NK-92 (cell line): Measurements from ENCODE around the gene TOM1L2.
"Not testable (repeated sequence)": the region's sequence is repeated elsewhere in the genome, so short reads cannot be mapped to it uniquely, and the experiment has no call there.

Experiments
- DNase-seq: peaks from one replicate; lab custom pipeline; 2025; ENCODE audit not compliant: unreplicated experiment; lab: John Stamatoyannopoulos, UW

Gene TOM1L2

GRCh38 chr17:17995887-17996286 lies 23.7 kb upstream of the TOM1L2 start:
- DNase-seq, result not testable (repeated sequence)

DNA sequence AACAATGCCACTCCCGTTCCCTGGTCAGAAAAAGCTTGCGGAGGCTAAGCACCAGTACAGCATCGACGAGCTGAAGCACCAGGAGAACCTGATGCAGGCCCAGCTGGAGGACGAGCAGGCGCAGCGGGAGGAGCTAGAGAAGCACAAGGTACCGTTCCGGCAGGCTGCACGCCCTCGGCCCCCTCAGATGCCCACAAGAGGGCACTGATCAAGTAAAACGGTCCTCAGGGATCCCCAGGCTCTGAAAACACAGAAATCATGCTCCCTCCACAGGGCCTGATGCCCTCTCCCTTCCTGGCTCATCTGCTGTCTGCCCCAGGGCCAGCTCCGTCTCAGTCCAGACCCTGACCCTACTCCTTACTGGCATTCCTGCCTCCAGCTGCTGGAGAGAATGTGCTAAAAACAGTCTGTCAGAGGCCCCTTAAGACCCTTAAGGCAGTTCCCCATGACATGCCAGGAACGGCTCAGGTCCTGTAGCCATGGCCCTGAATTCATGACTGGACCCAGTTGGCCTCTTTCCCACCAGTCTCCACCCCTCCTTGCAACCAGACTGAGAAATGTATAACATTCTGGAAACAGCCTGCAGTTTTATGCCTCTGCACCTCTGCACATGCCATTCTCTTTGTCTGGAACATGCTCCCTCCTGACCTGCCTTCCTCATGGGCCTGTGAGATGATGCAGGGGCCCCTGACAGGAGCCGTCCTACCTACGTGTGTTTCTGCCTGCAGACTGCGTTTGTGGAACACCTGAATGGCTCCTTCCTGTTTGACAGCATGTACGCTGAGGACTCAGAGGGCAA lies 22.3 kb upstream of the TOM1L2 start:
- no peak for DNase-seq

- DNase-seq, result no peak
These were observed 21.7 kb upstream of the TOM1L2 start for GRCh38 chr17:17993852-17994251.

DNA sequence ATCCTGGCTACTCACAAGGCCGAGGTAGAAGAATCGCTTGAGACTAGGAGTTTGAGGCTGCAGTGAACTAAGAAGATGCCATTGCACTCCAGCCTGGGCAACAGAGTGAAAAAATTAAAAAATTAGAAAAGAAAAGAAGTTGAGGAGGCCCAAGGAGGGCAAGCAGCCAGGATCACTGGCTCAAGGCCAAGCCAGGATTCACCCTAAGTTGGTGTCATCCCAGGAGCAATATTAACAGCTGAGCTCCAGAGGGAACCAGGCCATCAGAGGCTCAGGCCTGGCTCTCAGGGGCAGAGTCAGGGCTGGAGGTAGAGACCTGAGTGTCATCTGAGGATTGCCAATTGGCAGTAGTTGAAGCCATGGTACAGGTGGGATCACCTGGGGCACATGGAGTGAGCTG lies 21.2 kb upstream of the TOM1L2 start:
- no peak for DNase-seq

DNA sequence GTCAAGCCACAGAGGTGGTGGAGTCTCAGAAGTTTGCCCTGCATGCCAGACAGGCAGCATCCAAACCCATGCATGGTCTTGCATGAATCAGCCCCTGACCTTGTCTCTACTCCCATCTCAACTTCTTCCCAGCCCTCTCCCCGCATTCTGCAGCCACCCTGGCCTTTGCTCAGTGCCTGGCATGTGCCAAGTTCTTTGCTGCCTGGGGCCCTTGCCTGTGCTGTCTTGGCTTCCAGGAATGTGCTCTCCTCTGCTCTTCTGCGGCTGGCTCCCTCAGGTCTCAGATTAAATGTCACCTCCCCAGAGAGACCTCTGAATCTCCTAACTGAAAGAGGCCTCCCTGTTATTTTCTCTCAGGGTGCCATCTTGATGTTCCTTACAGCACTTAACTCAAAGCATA lies 18.1 kb upstream of the TOM1L2 start:
- no peak for DNase-seq

- DNase-seq, result no peak
These were observed 17.4 kb upstream of the TOM1L2 start for GRCh38 chr17:17989618-17990017.

DNA sequence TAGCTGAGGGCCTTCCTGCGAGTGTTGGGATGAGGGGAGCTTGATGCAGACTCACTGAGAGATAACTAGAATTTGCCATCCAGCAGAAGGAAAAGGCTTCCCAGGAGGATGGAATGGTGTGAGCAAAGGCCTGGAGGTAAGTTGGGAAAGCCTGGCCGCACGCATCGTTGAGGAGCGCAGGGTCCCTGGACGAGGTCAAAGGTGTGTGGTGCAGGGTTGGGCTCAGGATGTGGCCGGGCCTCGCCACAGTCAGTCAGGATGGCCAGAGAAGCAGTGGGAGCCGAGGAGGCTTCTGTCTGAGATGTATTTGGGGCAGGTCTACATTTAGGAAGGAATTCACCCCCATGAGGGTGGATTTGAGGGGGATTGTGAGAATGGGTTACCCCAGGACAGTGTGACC lies 16.9 kb upstream of the TOM1L2 start:
- no peak for DNase-seq

DNA sequence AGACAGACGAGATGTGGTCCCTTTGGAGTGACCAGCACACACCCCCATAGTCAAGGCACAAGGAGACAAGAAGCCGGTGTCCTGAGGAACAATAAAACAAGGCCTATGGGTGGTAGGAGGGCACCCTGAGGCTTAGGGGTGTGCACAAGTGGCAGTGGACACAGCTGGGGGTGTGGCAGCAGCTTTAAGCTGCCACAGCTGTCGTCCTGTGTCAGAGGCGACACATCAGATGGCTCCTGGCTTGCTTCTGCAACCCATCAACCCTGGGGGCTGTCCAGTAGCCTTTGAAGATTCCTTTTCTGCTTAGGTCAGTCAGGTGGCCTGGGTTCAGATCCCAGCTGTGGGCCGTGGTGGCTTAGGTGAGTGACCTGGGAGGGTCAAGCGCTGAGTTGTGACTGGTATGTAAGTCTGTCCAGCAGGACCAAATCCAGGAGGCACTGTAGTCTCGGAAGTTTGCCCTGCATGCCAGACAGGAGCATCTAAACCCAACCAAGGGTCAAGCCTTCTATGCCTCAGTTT lies 16.3 kb upstream of the TOM1L2 start:
- DNase-seq, result no peak

GRCh38 chr17:17987901-17988300 lies 15.7 kb upstream of the TOM1L2 start:
- DNase-seq, result no peak

DNA sequence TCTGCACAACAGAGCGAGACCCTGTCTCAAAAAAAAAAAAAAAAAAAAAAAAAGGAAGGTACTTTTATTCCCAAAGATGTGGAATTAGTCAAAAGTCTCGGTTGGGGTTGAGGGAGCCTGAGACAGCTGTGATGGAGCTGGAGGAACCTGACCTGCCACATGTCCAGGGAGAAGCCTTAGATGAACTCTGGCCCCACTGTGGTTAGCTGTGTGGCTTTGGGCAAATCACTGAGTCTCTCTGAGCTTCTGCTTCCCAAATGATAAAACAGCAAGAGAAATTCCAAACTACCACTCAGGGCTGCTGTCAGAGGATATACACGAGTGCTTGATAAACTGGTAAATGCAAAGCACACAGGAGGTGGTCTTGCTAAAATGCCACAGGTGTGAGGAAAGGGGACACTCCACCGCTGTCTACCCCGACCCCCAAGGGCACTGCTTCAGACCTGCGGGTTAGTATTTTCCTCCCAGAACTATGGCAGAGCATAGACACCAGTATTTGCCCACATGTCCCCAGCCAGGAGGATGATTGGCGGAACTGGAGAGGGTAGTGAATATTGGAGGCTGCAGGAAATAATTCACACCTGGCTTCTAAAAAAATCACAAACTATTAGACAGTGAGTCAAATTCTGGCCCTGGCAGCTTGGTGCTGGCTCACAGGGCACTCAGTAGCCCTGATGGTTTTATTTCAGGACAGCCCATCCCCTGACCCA lies 15.1 kb upstream of the TOM1L2 start:
- DNase-seq, result no peak

DNA sequence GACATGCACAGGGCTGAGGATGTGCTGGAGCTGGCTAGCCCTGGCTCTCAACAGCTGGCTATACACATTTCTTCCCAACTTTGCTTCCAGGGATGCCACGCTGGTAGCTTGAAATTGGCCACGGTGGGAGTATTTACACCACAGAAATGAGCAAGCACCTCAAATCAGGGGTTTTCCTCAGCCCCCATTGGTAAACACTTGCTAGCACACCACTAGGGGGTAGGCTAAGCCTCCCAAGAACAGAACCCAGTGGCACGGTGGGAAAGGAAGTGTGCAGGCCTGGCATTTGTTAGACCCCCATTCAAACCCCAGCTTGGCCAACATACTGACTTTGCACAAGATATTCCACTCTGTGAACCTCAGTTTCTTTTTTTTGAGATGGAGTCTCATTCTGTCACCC lies 13.4 kb upstream of the TOM1L2 start:
- DNase-seq, result no peak

DNA sequence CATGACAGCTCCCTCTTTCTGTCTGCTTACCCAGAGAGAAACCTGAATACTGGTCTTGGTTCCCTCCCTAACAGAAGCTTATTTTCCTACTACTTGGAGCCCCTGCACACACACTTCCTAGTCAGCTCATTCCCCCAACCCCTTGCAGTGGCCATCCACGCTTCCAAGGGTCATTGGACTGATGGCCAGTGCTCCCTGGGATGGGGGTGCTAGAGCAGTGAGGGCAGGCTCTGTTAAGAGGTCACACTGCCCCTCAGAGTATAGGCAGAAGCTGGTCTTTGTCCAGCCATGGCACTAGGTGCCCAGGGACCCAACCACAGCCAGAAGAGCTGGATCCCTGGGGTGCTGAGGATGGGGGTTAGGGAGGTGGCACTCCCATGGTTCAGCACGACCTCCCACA lies 13.0 kb upstream of the TOM1L2 start:
- no peak for DNase-seq

DNA sequence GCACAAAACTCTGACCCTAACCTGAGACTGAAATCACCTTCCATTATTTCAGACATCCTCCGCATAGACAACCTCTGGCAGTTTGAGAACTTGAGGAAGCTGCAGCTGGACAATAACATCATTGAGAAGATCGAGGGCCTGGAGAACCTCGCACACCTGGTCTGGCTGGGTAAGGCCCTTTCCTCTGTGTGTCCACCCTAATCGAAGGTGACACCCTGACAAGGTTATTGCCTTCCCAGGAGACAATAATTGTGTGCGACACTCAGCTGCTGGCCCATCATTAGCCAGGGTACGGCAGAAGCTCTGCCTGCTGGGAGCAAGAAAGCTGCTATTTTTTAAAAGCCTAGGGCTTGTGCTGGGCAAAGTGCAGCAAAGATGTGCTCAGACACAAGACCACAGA lies 11.6 kb upstream of the TOM1L2 start:
- DNase-seq, result no peak

DNA sequence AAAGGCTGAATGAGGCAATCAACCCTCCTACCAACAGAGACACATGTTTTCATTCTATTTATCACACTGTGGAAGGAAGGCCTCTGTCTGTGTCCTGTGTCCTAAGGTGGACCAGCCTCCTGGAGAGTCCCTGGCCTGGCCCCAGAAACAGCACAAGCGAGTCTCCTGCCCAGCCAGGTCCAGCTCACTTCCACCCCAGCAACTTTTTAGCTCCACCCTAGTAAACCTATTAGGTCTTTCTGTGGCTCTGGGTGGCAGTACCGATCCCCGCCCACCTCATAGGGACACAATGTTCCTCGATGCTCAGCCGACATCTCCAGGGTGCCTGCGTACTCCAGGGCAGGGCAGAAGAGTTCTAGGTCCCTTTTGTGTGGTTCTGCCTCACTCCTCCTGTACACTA lies 11.2 kb upstream of the TOM1L2 start:
- DNase-seq, result no peak

GRCh38 chr17:17982801-17983200 lies 10.6 kb upstream of the TOM1L2 start:
- no peak for DNase-seq

GRCh38 chr17:17981330-17981729 lies 9.1 kb upstream of the TOM1L2 start:
- DNase-seq, result no peak

DNA sequence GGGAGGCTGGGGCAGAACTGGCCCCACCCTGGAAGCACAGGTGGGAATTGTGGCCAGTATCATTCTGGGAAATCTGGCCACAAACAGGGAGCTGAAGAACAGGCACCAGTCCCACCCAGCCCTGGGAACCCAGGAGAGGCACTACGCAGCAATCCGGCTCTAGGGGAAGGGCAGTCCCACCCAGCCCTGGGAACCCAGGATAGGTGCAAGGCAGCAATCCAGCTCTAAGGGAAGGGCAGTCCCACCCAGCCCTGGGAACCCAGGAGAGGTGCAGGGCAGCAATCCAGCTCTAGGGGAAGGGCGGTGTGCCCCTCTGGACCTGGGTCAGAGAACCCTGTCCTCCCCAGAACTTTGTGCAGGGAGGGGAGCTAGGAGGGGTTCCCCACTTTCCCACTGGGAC lies 7.6 kb upstream of the TOM1L2 start:
- DNase-seq, result no peak

- DNase-seq, result no peak
These were observed 6.6 kb upstream of the TOM1L2 start for GRCh38 chr17:17978481-17979424.

GRCh38 chr17:17976931-17977570 lies 4.9 kb upstream of the TOM1L2 start:
- no peak for DNase-seq

DNA sequence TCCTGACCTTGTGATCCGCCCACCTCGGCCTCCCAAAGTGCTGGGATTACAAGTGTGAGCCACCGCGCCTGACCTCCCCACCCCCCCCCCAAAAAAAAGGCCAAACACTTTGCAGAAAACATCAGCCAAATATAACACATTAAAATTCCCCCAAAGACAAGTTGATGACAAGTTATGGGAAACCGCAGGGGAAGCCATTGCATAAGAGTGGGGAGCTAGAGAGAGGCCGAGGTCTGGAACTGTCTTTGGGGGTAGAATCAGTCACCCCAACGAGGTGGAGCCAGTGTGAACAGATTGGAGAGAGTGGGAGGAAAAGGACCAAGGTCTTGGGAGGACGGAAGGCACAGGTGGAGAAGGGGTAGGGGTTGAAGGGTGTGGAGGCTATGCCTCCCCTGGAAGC lies 3.2 kb upstream of the TOM1L2 start:
- no peak for DNase-seq

DNA sequence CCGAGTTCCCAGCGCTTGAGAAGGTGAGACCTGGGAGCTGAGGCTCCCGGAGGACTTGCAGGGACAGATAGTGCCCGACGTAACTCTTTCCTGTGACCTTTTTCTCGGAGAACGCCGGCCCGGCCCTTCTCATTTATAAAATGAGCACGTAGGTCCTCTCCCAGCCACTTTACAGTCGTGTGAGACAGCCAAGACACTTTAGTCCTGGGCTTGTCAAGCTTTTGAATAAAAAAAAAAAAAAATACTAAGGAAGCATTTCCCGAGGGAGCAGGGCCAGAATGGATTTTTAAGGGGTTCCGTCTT lies 703 bp upstream of the TOM1L2 start:
- DNase-seq, result no peak
